ENCODE data around the gene EVA1C. TPM values are rescaled to one million over a fixed set of nuclear protein-coding genes. Genes with fewer than 3 reads are reported as not detected.

Gene EVA1C
- total and polyA plus RNA-seq, 9 of the 15 experiments (the other 6 are each of a cell fraction or from before 2014, with no cell fraction given) = 0.22 TPM; not detected in 8

DNA sequence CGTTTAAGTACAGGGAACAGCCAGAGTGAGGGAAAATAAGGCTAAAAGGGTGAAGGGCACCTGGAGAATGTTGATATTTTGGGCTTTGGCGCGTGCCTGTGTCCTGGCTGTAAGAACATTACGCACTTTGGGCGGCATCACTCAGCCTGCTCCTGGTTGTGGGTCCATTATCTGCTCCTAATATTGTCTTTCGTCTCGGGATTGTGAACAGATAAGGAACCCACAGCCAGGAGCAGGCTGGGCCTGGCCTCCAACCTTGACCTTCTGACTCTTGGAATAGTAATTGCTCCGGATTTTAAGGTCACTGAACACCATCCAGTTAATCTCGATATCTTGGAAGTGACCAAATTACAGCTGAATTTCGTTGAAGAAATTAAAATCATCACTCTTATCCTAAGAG is 111.0 kb downstream of the EVA1C start:
- ChIA-PET CTCF (ENCODE audit: low intra/inter-chr PET ratio) (no interaction called here), POLR2A (interaction anchor here (0.7 to 2.3 kb wide), 5 partner anchors 9 to 1704 kb away, joined by 3 to 12 read pairs (median 3); no protein-coding TSS in a partner anchor)
- no peak overlapping the region for H3K4me2 ChIP-seq (ENCODE audit: insufficient read depth, low read length)

DNA sequence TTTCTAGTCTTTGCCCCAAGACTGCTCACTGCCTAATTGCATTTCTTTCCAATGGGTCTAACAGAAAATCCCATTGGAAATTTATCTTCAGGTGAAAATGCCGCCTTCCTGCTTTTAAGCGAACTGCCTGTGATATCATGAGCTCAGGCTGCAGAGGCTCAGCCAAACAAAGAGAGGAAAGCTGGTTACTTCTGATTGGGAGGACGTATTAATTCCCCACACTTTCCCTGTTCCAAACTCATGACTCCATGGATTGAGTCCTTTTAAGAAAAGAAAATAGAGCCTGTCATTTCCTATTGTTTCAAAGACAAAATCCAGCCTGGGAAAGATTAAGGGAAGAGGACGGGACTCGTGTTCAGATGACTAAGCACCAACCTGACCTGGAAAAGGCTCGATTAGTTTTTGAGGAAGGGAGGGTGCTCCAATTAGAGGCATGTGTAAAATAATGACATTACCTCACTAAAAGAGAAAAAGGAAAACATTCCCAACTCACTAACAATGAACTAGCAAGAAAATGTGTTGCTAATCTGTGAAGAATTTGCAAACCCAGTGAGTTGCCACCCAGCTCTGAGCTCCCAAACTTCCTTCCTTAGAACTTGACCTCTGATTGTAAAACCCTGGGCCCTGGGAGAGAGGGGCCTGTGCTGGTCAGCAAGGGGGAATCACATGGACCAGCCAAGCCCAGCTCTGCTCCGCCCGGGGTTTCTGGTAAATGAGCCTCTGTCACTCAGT is 111.6 kb downstream of the EVA1C start:
- TF ChIP-seq SNIP1 (IDR thresholded peaks at IDR 0.05; ENCODE audit: low read depth) (no peak), HLTF (IDR thresholded peaks at IDR 0.05) (no peak), MYC (IDR thresholded peaks at IDR 0.05; ENCODE audit: low read depth, low read length) (0 out of 2 replicates have a peak, but pooled peaks have one; percentile 18), MYC (CRISPR knock-in tag; IDR thresholded peaks at IDR 0.05; ENCODE audit: borderline replicate concordance, low read depth) (no peak), C11orf30 (IDR thresholded peaks at IDR 0.05; ENCODE audit: low read depth) (peak; percentile 39; the same call in 1 of the 2 replicates), MAFG (tag; conservative IDR thresholded peaks at IDR 0.05) (peak; percentile 45), NFE2 (IDR thresholded peaks at IDR 0.05; ENCODE audit: low read depth) (peak; percentile 33; the same call in 1 of the 2 replicates), FOSL1 (tag; conservative IDR thresholded peaks at IDR 0.05) (0 out of 2 replicates have a peak, but pooled peaks have one; percentile 23)
- no peak for ATAC-seq
- H3K9me1 ChIP-seq (ENCODE audit: control insufficient read depth, insufficient read depth, low read length) = no peaks in the 10 kb centered on the region
- H3K79me2 ChIP-seq (ENCODE audit: control insufficient read depth, insufficient read depth, low read length) = no peaks in the 10 kb centered on the region
- peaks cover 8 to 14% of the 10 kb centered on the region in 2 experiments; a peak in 4 of 5 replicates for H3K4me1 ChIP-seq (replicated peaks in 1 of 2; ENCODE audit: control insufficient read depth in 2 of 2, insufficient read depth in 2 of 2, low read length in 2 of 2)
- H3K4me2 ChIP-seq (ENCODE audit: insufficient read depth, low read length) = no peak overlapping the region
- H3K9ac ChIP-seq (ENCODE audit: insufficient read depth in 1 of 2, low read depth in 2 of 2, low read length in 2 of 2) = no peak overlapping the region; a peak in 1 of 4 replicates
- H3K27ac ChIP-seq (ENCODE audit: extremely low read depth, low read depth, low read length) = no peak overlapping the region
- WGBS (ENCODE audit: insufficient coverage, low coverage, missing lambda C conversion rate) = 33% methylated on average over 8 of the region's 8 CpGs
- ChIA-PET POLR2A (interaction anchor here (1.0 to 2.3 kb wide), 6 partner anchors 10 to 73 kb away, joined by 3 to 12 read pairs (median 3); no protein-coding TSS in a partner anchor), CTCF (ENCODE audit: low intra/inter-chr PET ratio) (no interaction called here)
- intact Hi-C loops (cut with micrococcal nuclease) (no loop called here), in situ Hi-C loops (cut with MboI) (no loop called here)
- no peaks in the 10 kb centered on the region for H4K20me1 ChIP-seq (replicated peaks; ENCODE audit: control insufficient read depth, insufficient read depth, low read length)
- BruUV-seq (replicated peaks) = no TSS peak
- no peak for DNase-seq (ENCODE audit: extremely low read depth in 1 of 4, low spot score in 3 of 4)
- H3K27me3 ChIP-seq (ENCODE audit: control insufficient read depth in 2 of 2, insufficient read depth in 2 of 2, low read length in 2 of 2) = peaks cover 0 to 6% of the 10 kb centered on the region in 2 experiments; a peak in 2 of 5 replicates
- 0 out of 2 replicates have a peak overlapping the region, but pooled peaks have one; percentile 17 for H2AFZ ChIP-seq (ENCODE audit: low read depth, low read length)
- FAIRE-seq = no peak
- no peaks in the 10 kb centered on the region for H3K9me3 ChIP-seq (replicated peaks; ENCODE audit: control insufficient read depth, insufficient read depth, low read depth, low read length)
- H3K36me3 ChIP-seq (ENCODE audit: control insufficient read depth, insufficient read depth, low read length) = no peaks in the 10 kb centered on the region
- no peak overlapping the region for H3K4me3 ChIP-seq

More for the DNA sequence above, 111.0 kb downstream of the EVA1C start:
- in situ Hi-C loops (cut with MboI) = no loop called here
- ATAC-seq (no peak), FAIRE-seq (no peak), DNase-seq (ENCODE audit: extremely low read depth in 1 of 4, low spot score in 3 of 4) (no peak)
- intact Hi-C loops (cut with micrococcal nuclease) = no loop called here
- H3K36me3 ChIP-seq (ENCODE audit: control insufficient read depth, insufficient read depth, low read length) = no peaks in the 10 kb centered on the region
- H3K27me3 ChIP-seq (ENCODE audit: control insufficient read depth in 2 of 2, insufficient read depth in 2 of 2, low read length in 2 of 2) = peaks cover 0 to 6% of the 10 kb centered on the region in 2 experiments; a peak in 2 of 5 replicates
- no peaks in the 10 kb centered on the region for H3K9me3 ChIP-seq (replicated peaks; ENCODE audit: control insufficient read depth, insufficient read depth, low read depth, low read length)
- H4K20me1 ChIP-seq (replicated peaks; ENCODE audit: control insufficient read depth, insufficient read depth, low read length) = no peaks in the 10 kb centered on the region
- no peaks in the 10 kb centered on the region for H3K9me1 ChIP-seq (ENCODE audit: control insufficient read depth, insufficient read depth, low read length)
- WGBS (ENCODE audit: insufficient coverage, low coverage, missing lambda C conversion rate) = 32% methylated on average over 10 of the region's 10 CpGs
- TF ChIP-seq ESRRA (IDR thresholded peaks at IDR 0.05; ENCODE audit: borderline replicate concordance, low read depth) = peak; percentile 50
- 0 out of 2 replicates have a peak, but pooled peaks have one; percentile 3 for TF ChIP-seq FOSL1 (tag; conservative IDR thresholded peaks at IDR 0.05)
- no peak for TF ChIP-seq ZNF76 (CRISPR knock-in tag; IDR thresholded peaks at IDR 0.05; ENCODE audit: borderline replicate concordance)
- H3K79me2 ChIP-seq (ENCODE audit: control insufficient read depth, insufficient read depth, low read length) = no peaks in the 10 kb centered on the region
- H3K4me3 ChIP-seq = no peak overlapping the region
- H3K4me1 ChIP-seq (replicated peaks in 1 of 2; ENCODE audit: control insufficient read depth in 2 of 2, insufficient read depth in 2 of 2, low read length in 2 of 2) = peaks cover 8 to 14% of the 10 kb centered on the region in 2 experiments; a peak in 4 of 5 replicates
- no TSS peak for BruUV-seq (replicated peaks)
- H2AFZ ChIP-seq (ENCODE audit: low read depth, low read length) = peak overlapping the region; percentile 29; the same call in 1 of the 2 replicates
- H3K27ac ChIP-seq (ENCODE audit: extremely low read depth, low read depth, low read length) = no peak overlapping the region
- no peak overlapping the region for H3K9ac ChIP-seq (ENCODE audit: insufficient read depth in 1 of 2, low read depth in 2 of 2, low read length in 2 of 2)
